HepG2 (cell line): ENCODE results near the gene PSMC3IP. TPM values are rescaled to one million over a fixed set of nuclear protein-coding genes. Genes with fewer than 3 reads are reported as not detected.

ENCODE experiments used
- ARNTL ChIP-seq: sonication (generic); formaldehyde crosslinking; IDR thresholded peaks from 2 replicates; pipeline ENCODE4 v1.4.0; 2020; ENCODE audit warnings: mild to moderate bottlenecking, missing genetic modification reagents
- ATF3 ChIP-seq: sonication (generic); formaldehyde crosslinking; IDR thresholded peaks from 2 replicates; pipeline ENCODE4 v1.4.0; 2020; ENCODE audit warnings: missing genetic modification reagents
- BORCS8-MEF2B ChIP-seq: sonication (generic); formaldehyde crosslinking; IDR thresholded peaks from 2 replicates; pipeline ENCODE4 v1.8.0; 2022; ENCODE audit warnings: mild to moderate bottlenecking, missing genetic modification reagents
- CHD4 ChIP-seq: fragments of 200-600 bp; sonication (generic); IDR thresholded peaks from 2 replicates; pipeline ENCODE4 v1.7.0; 2017; ENCODE audit warnings: mild to moderate bottlenecking, low read length, borderline replicate concordance
- KLF11 ChIP-seq: IDR thresholded peaks from 2 replicates; pipeline ENCODE4 v1.6.1; 2016; ENCODE audit warnings: missing compliant biosample characterization
- LRRFIP1 ChIP-seq: sonication (generic); formaldehyde crosslinking; conservative IDR thresholded peaks from 2 replicates; pipeline ENCODE4 v1.4.0; 2020; ENCODE audit warnings: missing genetic modification reagents
- MAZ ChIP-seq, 2 experiments: sonication (generic) in 1 of 2; formaldehyde crosslinking in 1 of 2; IDR thresholded peaks; 2 replicates each; pipeline versions ENCODE4 v1.5.0 to v1.6.1; 2012 to 2020; ENCODE audit warnings: low read depth in 2 of 2, mild to moderate bottlenecking in 2 of 2, borderline replicate concordance in 1 of 2, improper control_type of control experiment in 1 of 2, low read length in 1 of 2, missing genetic modification reagents in 1 of 2, moderate library complexity in 1 of 2
- MED1 ChIP-seq: sonication (generic); formaldehyde crosslinking; IDR thresholded peaks from 2 replicates; pipeline ENCODE4 v1.4.0; 2020; ENCODE audit warnings: missing genetic modification reagents
- MXI1 ChIP-seq: IDR thresholded peaks from 3 replicates; pipeline ENCODE4 v1.6.1; 2012; ENCODE audit warnings: low read depth, low read length, inconsistent platforms, borderline replicate concordance
- PHF20 ChIP-seq: sonication (generic); formaldehyde crosslinking; IDR thresholded peaks from 2 replicates; pipeline ENCODE4 v1.5.0; 2020; ENCODE audit warnings: mild to moderate bottlenecking, missing genetic modification reagents
- RFXAP ChIP-seq: sonication (generic); formaldehyde crosslinking; IDR thresholded peaks from 2 replicates; pipeline ENCODE4 v1.4.0; 2020; ENCODE audit warnings: missing genetic modification reagents, borderline replicate concordance
- SOX13 ChIP-seq, 3 experiments: fragments of 450-650 bp in 1 of 3; sonication (generic) in 1 of 3; formaldehyde crosslinking in 1 of 3; IDR thresholded peaks in 2 of 3; conservative IDR thresholded peaks in 1 of 3; 2 replicates each; pipeline versions ENCODE4 v1.5.0 to v1.6.1; 2016 to 2020; ENCODE audit warnings: antibody characterized with exemption in 1 of 3, mild to moderate bottlenecking in 1 of 3, missing compliant biosample characterization in 1 of 3, missing genetic modification reagents in 1 of 3, moderate library complexity in 1 of 3
- SRSF1 ChIP-seq: fragments of 200-400 bp; formaldehyde crosslinking; optimal IDR thresholded peaks from 2 replicates; pipeline ENCODE3; 2017; ENCODE audit warnings: mild to moderate bottlenecking, low read depth, low read length, moderate library complexity
- SUZ12 ChIP-seq: fragments of 150-350 bp; IDR thresholded peaks from 2 replicates; pipeline ENCODE4 v1.6.1; 2014; ENCODE audit warnings: low read depth, low read length
- USF2 ChIP-seq, 2 experiments: sonication (generic) in 1 of 2; formaldehyde crosslinking in 1 of 2; IDR thresholded peaks; 2 replicates each; pipeline versions ENCODE4 v1.5.1 to v1.6.1; 2011 to 2020; ENCODE audit warnings: borderline replicate concordance in 1 of 2, low read depth in 1 of 2, low read length in 1 of 2, mild to moderate bottlenecking in 1 of 2, missing genetic modification reagents in 1 of 2, moderate library complexity in 1 of 2
- YEATS4 ChIP-seq: sonication (generic); formaldehyde crosslinking; IDR thresholded peaks from 2 replicates; pipeline ENCODE4 v1.4.0; 2020; ENCODE audit warnings: missing genetic modification reagents, borderline replicate concordance
- ZBTB38 ChIP-seq: sonication (generic); formaldehyde crosslinking; IDR thresholded peaks from 2 replicates; pipeline ENCODE4 v1.5.1; 2020; ENCODE audit warnings: mild to moderate bottlenecking, missing genetic modification reagents
- ZNF414 ChIP-seq: sonication (generic); formaldehyde crosslinking; IDR thresholded peaks from 2 replicates; pipeline ENCODE4 v1.5.0; 2020; ENCODE audit warnings: missing genetic modification reagents
- ZNF788 ChIP-seq: sonication (generic); formaldehyde crosslinking; IDR thresholded peaks from 2 replicates; pipeline ENCODE4 v1.5.0; 2020; ENCODE audit warnings: mild to moderate bottlenecking, missing genetic modification reagents, borderline replicate concordance
- ZSCAN9 ChIP-seq: IDR thresholded peaks from 2 replicates; pipeline ENCODE4 v1.6.1; 2016; ENCODE audit warnings: borderline replicate concordance
- polyA plus RNA-seq, 8 experiments: library from polyadenylated mRNA; depleted of rRNA in 3 of 8; stranded (reverse) in 7 of 8; unstranded in 1 of 8; fragments of >200 nt; fragmentation: Illumina TruSeq in 4 of 8; extraction: Trizol in 4 of 8; gene quantifications; 2 replicates each; pipeline versions ENCODE4 v1.2.1 to v1.2.3, GENCODE V29; 2011 to 2016; ENCODE audit warnings: low read depth in 4 of 8, missing spikeins in 1 of 8, mixed read lengths in 1 of 8; ENCODE audit not compliant: insufficient read depth in 1 of 8
- total RNA-seq, 5 experiments: library from RNA; depleted of rRNA; stranded (reverse); fragments of >200 nt; fragmentation: Illumina TruSeq; extraction: Trizol; gene quantifications; 2 replicates each; pipeline ENCODE4 v1.2.3, GENCODE V29; 2016; ENCODE audit warnings: low read depth in 1 of 5

PSMC3IP gene
- total and polyA plus RNA-seq, 2 of the 13 experiments (the other 11 are each of a cell fraction or from before 2014, with no cell fraction given) = 6.5 to 22.4 TPM

GRCh38 chr17:42554250-42555121 is 23.0 kb downstream of the PSMC3IP start (continued):
- no peak for TF ChIP-seq SOX13 (IDR thresholded peaks at IDR 0.05)
- TF ChIP-seq SOX13 (CRISPR knock-in tag; conservative IDR thresholded peaks at IDR 0.05 in 1 of 2, IDR thresholded peaks at IDR 0.05 in 1 of 2) = peak in 1 of 2 experiments; percentile 61; a peak in 2 of 4 replicates
- TF ChIP-seq MAZ (IDR thresholded peaks at IDR 0.05; ENCODE audit: borderline replicate concordance, low read depth, low read length) = peak; percentile 76; the same call in 1 of the 2 replicates
- TF ChIP-seq MAZ (CRISPR knock-in tag; IDR thresholded peaks at IDR 0.05; ENCODE audit: low read depth) = peak; percentile 97
- peak; percentile 75; the same call in 1 of the 2 replicates for TF ChIP-seq RFXAP (CRISPR knock-in tag)
- TF ChIP-seq ZNF414 (CRISPR knock-in tag) = peak; percentile 85
- TF ChIP-seq LRRFIP1 (CRISPR knock-in tag) = peak; percentile 85; the same call in 1 of the 2 replicates
- TF ChIP-seq MED1 = peak; percentile 92
- TF ChIP-seq MXI1 = peak; percentile 85; the same call in 1 of the 3 replicates
- peak; percentile 93 for TF ChIP-seq YEATS4 (CRISPR knock-in tag)
- TF ChIP-seq ZBTB38 = peak; percentile 93
- peak; percentile 96 for TF ChIP-seq PHF20
- peak; percentile 38; the same call in 1 of the 2 replicates for TF ChIP-seq CHD4
- TF ChIP-seq SRSF1 = peak; percentile 89
- peak; percentile 83 for TF ChIP-seq ZSCAN9 (CRISPR knock-in tag)
- no peak for TF ChIP-seq ATF3 (CRISPR knock-in tag)
- TF ChIP-seq SUZ12 = no peak
- TF ChIP-seq KLF11 = peak; percentile 65; the same call in 1 of the 2 replicates
- 0 out of 2 replicates have a peak, but pooled peaks have one; percentile 68 for TF ChIP-seq ARNTL (CRISPR knock-in tag)
- TF ChIP-seq BORCS8-MEF2B (CRISPR knock-in tag) = peak; percentile 74
- peak; percentile 83; the same call in 1 of the 2 replicates for TF ChIP-seq ZNF788 (CRISPR knock-in tag)
- TF ChIP-seq USF2 (IDR thresholded peaks at IDR 0.05; ENCODE audit: low read depth, low read length) = no peak
- no peak; the same call in 1 of the 2 replicates for TF ChIP-seq USF2 (CRISPR knock-in tag; IDR thresholded peaks at IDR 0.05; ENCODE audit: borderline replicate concordance)
